Measurements from ENCODE around the gene MBD3L4.

DNA sequence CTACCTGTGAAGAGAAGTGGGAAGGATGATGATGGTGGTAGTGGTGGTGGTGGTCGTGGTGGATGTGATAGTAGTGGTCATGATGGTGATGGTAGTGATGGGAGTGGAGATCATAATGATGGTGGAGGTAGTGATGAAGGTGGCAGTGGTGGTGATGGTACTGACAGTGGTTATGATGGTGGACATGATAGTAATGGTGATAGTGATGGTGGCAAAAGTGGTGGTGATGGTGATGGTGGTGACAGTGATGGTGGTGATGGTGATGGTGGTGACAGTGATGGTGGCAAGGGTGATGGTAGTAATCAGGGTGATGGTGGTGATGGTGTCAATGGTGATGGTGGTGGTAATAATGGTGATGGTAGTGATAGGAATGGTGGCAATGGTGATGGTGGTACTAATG lies 44.9 kb downstream of the MBD3L4 start:
- no peak for TF ChIP-seq POLR2A (IDR thresholded peaks at IDR 0.05)
- TF ChIP-seq, protein P1, sequence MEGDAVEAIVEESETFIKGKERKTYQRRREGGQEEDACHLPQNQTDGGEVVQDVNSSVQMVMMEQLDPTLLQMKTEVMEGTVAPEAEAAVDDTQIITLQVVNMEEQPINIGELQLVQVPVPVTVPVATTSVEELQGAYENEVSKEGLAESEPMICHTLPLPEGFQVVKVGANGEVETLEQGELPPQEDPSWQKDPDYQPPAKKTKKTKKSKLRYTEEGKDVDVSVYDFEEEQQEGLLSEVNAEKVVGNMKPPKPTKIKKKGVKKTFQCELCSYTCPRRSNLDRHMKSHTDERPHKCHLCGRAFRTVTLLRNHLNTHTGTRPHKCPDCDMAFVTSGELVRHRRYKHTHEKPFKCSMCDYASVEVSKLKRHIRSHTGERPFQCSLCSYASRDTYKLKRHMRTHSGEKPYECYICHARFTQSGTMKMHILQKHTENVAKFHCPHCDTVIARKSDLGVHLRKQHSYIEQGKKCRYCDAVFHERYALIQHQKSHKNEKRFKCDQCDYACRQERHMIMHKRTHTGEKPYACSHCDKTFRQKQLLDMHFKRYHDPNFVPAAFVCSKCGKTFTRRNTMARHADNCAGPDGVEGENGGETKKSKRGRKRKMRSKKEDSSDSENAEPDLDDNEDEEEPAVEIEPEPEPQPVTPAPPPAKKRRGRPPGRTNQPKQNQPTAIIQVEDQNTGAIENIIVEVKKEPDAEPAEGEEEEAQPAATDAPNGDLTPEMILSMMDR (IDR thresholded peaks at IDR 0.05), result no peak
